GM21367 (cell line): ENCODE results near the gene ABHD3.
"Not testable (repeated sequence)": the region's sequence is repeated elsewhere in the genome, so short reads cannot be mapped to it uniquely, and the experiment has no call there.

ENCODE experiments used
- ATAC-seq: cut with Tn5 transposase; IDR thresholded peaks from one replicate; pipeline ENCODE4 v1.9.1; 2021; ENCODE audit not compliant: unreplicated experiment

Gene ABHD3

GRCh38 chr18:21652073-21652472 lies 52.5 kb downstream of the ABHD3 start:
- no peak for ATAC-seq

- ATAC-seq = no peak
These were observed 54.3 kb downstream of the ABHD3 start for GRCh38 chr18:21650311-21650710.

- ATAC-seq = not testable (repeated sequence)
These were observed 64.2 kb downstream of the ABHD3 start for GRCh38 chr18:21640375-21640774.

DNA sequence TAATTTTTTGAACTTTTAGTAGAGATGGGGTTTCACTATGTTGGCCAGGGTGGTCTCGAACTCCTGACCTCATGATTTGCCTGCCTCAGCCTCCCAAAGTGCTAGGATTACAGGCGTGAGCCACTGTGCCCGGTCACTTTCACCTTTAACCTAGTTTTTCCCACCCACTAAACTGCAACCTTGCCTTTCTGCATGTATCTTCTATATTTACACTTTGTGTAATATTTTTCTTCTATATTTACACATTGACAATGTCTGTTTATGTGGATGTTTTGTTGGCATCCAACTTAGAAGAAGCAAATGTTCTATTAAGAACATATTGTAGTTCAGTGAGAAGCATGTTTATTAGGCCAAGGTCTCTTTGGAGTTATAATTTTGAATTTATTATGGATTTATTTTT lies 65.8 kb downstream of the ABHD3 start:
- no peak for ATAC-seq

DNA sequence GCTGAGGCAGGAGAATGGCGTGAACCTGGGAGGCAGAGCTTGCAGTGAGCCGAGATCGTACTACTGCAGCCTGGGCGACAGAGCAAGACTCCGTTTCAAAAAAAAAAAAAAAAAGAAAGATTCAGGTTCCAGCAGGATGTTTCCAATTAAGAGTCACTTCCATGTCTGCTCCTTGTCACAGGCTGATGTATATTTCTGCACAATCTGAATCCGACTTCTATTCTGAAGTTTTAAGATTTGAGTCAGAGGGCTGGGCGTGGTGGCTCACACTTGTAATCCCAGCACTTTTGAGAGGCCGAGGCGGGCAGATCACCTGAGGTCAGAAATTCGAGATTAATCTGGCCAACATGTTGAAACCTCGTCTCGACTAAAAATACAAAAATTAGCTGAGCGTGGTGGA lies 67.8 kb downstream of the ABHD3 start:
- no peak for ATAC-seq

- ATAC-seq = no peak
These were observed 69.9 kb downstream of the ABHD3 start for GRCh38 chr18:21634588-21635199.

GRCh38 chr18:21632393-21632792 lies 72.2 kb downstream of the ABHD3 start:
- no peak for ATAC-seq

GRCh38 chr18:21629089-21629832 lies 75.3 kb downstream of the ABHD3 start:
- peak; percentile 93 for ATAC-seq

GRCh38 chr18:21621640-21622039 lies 82.9 kb downstream of the ABHD3 start:
- not testable (repeated sequence) for ATAC-seq

GRCh38 chr18:21612125-21613039 lies 92.2 kb downstream of the ABHD3 start, which contains the start of gene SNRPD1:
TSS of gene SNRPD1 (plus strand) at chr18:21612314. CDS start at chr18:21612430, 116 bp downstream.
- peak; percentile 94 for ATAC-seq

- ATAC-seq = not testable (repeated sequence)
These were observed 93.0 kb downstream of the ABHD3 start for GRCh38 chr18:21611401-21612124.

GRCh38 chr18:21605213-21605612 lies 99.4 kb downstream of the ABHD3 start:
- ATAC-seq = no peak

DNA sequence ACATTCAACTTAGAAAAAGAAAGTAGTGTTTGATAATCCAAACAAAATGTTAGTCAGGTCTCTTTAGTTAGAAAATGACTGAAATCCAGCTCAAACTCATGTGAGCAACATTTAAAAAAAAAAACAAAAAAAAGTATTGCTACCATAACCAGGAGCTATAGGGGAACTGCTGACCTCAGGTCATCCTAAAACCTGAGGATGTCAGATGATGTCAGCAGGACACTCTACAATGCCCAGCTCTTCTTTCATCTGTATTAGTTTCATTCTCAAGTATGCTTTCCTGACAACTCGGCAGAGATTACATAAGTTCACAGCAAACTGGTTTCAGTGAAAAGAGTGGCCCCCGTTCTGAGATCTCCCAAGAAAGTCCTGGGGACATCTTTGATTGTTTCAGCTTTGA lies 99.9 kb downstream of the ABHD3 start:
- no peak for ATAC-seq

- no peak for ATAC-seq
These were observed 102.3 kb downstream of the ABHD3 start for GRCh38 chr18:21602299-21602587.
